WTC11 (cell line): Measurements from ENCODE around the gene OXGR1. TPM values are rescaled to one million over a fixed set of nuclear protein-coding genes. Genes with fewer than 3 reads are reported as not detected.

Experiments
- ATAC-seq: fragments of 200-7000 bp; cut with Tn5 transposase; 2 replicates; pipeline ENCODE4 v1.10.0; 2021; ENCODE audit warnings: mild to moderate bottlenecking, moderate library complexity
- CTCF ChIA-PET: fragments of 300-600 bp; sonication (Branson Sonifier 250); formaldehyde crosslinking; loops from one replicate; lab custom pipeline; 2021; ENCODE audit warnings: antibody characterized with exemption; lab: Charles Lee
- POLR2A ChIA-PET: fragments of 350-600 bp; sonication (Branson Sonifier 250); formaldehyde crosslinking; loops from one replicate; lab custom pipeline; 2021; ENCODE audit warnings: antibody characterized with exemption; lab: Charles Lee
- DNase-seq: peaks from one replicate; pipeline ENCODE4 v3.0.0; 2021; ENCODE audit warnings: low spot score
- H3K27ac Mint-ChIP-seq: 2 replicates; pipeline ENCODE4 v1.8.0; 2021; ENCODE audit warnings: mixed read lengths
- H3K27me3 Mint-ChIP-seq: 2 replicates; pipeline ENCODE4 v1.8.0; 2021; ENCODE audit warnings: low read depth, mild to moderate bottlenecking, moderate library complexity, mixed read lengths
- H3K36me3 Mint-ChIP-seq: 2 replicates; pipeline ENCODE4 v1.8.0; 2021; ENCODE audit warnings: mixed read lengths
- H3K4me1 Mint-ChIP-seq: 2 replicates; pipeline ENCODE4 v1.8.0; 2022; ENCODE audit warnings: mixed read lengths
- H3K4me3 Mint-ChIP-seq: 2 replicates; pipeline ENCODE4 v1.8.0; 2021; ENCODE audit warnings: mild to moderate bottlenecking, moderate library complexity, mixed read lengths
- H3K9me3 Mint-ChIP-seq: 2 replicates; pipeline ENCODE4 v1.8.0; 2021; ENCODE audit warnings: mixed read lengths
- AFF4 ChIP-seq: sonication (generic); formaldehyde crosslinking; IDR thresholded peaks from 2 replicates; pipeline ENCODE4 v1.8.1; 2023; ENCODE audit warnings: mild to moderate bottlenecking, missing genetic modification reagents, borderline replicate concordance
- AR ChIP-seq: fragments of 250-450 bp; sonication (Bioruptor Pico); IDR thresholded peaks from 2 replicates; pipeline ENCODE4 v1.9.0; 2021; ENCODE audit warnings: mild to moderate bottlenecking
- ATF6 ChIP-seq: sonication (generic); formaldehyde crosslinking; IDR thresholded peaks from 2 replicates; pipeline ENCODE4 v1.8.1; 2023; ENCODE audit warnings: mild to moderate bottlenecking, missing genetic modification reagents
- CTCF ChIP-seq: fragments of 200-600 bp; IDR thresholded peaks from 2 replicates; pipeline ENCODE4 v1.8.0; 2022; ENCODE audit warnings: antibody characterized with exemption
- E2F5 ChIP-seq: sonication (generic); formaldehyde crosslinking; IDR thresholded peaks from 2 replicates; pipeline ENCODE4 v1.8.1; 2022; ENCODE audit warnings: mild to moderate bottlenecking, moderate library complexity, missing genetic modification reagents
- FOXP1 ChIP-seq: sonication (generic); formaldehyde crosslinking; IDR thresholded peaks from 2 replicates; pipeline ENCODE4 v1.8.0; 2022; ENCODE audit warnings: missing genetic modification reagents, mild to moderate bottlenecking, moderate library complexity, borderline replicate concordance
- GTF2I ChIP-seq: fragments of 250-450 bp; sonication (Bioruptor Pico); conservative IDR thresholded peaks from 2 replicates; pipeline ENCODE4 v1.4.0; 2021; ENCODE audit warnings: mild to moderate bottlenecking
- JAZF1 ChIP-seq: fragments of 250-450 bp; sonication (Bioruptor Pico); IDR thresholded peaks from 2 replicates; pipeline ENCODE4 v1.9.0; 2021; ENCODE audit warnings: moderate library complexity, mild to moderate bottlenecking, inconsistent platforms
- NFATC4 ChIP-seq: fragments of 250-450 bp; sonication (Bioruptor Pico); IDR thresholded peaks from 2 replicates; pipeline ENCODE4 v1.9.0; 2021; ENCODE audit warnings: mild to moderate bottlenecking
- SP1 ChIP-seq: sonication (generic); formaldehyde crosslinking; conservative IDR thresholded peaks from 2 replicates; pipeline ENCODE4 v1.8.1; 2022; ENCODE audit warnings: missing genetic modification reagents
- ZMAT4 ChIP-seq: fragments of 250-450 bp; sonication (Bioruptor Pico); IDR thresholded peaks from 2 replicates; pipeline ENCODE4 v1.9.0; 2021; ENCODE audit warnings: mild to moderate bottlenecking
- ZNF219 ChIP-seq: sonication (generic); formaldehyde crosslinking; IDR thresholded peaks from 2 replicates; pipeline ENCODE4 v1.8.0; 2023; ENCODE audit warnings: missing genetic modification reagents, mild to moderate bottlenecking, borderline replicate concordance
- ZNF512 ChIP-seq: sonication (generic); formaldehyde crosslinking; IDR thresholded peaks from 2 replicates; pipeline ENCODE4 v1.8.1; 2022; ENCODE audit warnings: missing genetic modification reagents, borderline replicate concordance
- total RNA-seq: library from RNA; stranded (reverse); gene quantifications from 3 replicates; pipeline ENCODE4 v1.2.3, GENCODE V29; 2021

Gene OXGR1
- total RNA-seq, 1 experiment from 2014 or later, result 0.39 TPM

- no peak for TF ChIP-seq ZNF219 (CRISPR knock-in tag)
- Mint-ChIP-seq H3K4me1 (no peaks in the 10 kb centered on the region), H3K27ac (no peak overlapping the region), H3K27me3 (no peaks in the 10 kb centered on the region; the same call in 1 of the 2 replicates), H3K9me3 (peaks cover 11% of the 10 kb centered on the region; the same call in 1 of the 2 replicates), H3K4me3 (no peak overlapping the region), H3K36me3 (no peaks in the 10 kb centered on the region)
- ATAC-seq, result peak; percentile 58
- ChIA-PET POLR2A (no interaction called here), CTCF (no interaction called here)
- no peak for DNase-seq
Observed at GRCh38 chr13:97030705-97031452, 36.6 kb upstream of the OXGR1 start.

DNA sequence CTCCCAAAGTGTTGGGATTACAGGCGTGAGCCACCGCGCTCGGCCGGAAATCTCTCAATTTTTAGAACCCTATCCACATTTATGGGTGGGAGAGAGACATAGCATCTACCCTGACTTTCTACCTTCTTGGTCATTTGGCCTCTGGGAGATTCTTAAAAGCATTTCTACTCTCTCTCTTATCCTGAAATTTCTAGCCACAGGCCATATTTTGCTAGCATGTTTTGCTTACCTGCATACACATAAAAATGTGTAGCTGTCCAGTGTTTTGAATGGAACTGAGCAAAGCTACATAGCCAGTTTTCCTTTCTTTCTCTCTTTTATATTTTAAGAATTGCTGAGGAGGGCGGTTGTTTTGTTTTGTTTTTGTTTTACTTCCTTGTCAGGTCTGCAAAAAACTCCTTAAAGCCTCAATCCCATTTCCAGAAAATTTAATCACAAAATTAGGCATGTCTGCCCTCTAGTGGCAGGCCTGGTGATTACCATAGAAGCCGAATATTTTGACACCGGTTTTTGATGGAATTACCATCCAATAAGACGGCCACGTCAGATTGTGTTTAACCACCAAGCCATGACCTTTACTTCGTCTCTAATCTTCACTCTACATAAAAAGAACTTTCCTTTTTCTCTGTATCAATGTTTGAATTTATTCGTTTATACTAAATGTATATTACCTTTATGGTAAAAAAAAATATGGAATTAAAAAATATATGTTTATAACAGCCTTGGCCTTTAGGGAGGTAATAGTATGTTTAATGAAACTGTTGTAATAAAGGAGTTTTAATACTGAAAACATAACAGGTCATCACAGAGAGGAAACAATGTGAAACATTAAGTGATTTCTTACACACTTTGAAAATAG, 34.4 kb upstream of the OXGR1 start:
- POLR2A ChIA-PET, result interaction anchor here (0.6 kb wide), 1 partner anchor 617 kb away, joined by 3 read pairs; no protein-coding TSS in a partner anchor
- Mint-ChIP-seq H3K36me3 (no peaks in the 10 kb centered on the region), H3K4me1 (no peaks in the 10 kb centered on the region), H3K9me3 (0 out of 2 replicates have a peak, but pooled peaks cover 4% of the 10 kb centered on the region), H3K27ac (no peak overlapping the region), H3K27me3 (no peaks in the 10 kb centered on the region), H3K4me3 (no peak overlapping the region)
- DNase-seq, result peak; percentile 58
- CTCF ChIA-PET, result interaction anchor here (0.7 to 1.0 kb wide), 2 partner anchors 10 to 330 kb away, joined by 3 read pairs; no protein-coding TSS in a partner anchor
- TF ChIP-seq CTCF (peak; percentile 85), ATF6 (CRISPR knock-in tag) (no peak)
- ATAC-seq, result no peak

DNA sequence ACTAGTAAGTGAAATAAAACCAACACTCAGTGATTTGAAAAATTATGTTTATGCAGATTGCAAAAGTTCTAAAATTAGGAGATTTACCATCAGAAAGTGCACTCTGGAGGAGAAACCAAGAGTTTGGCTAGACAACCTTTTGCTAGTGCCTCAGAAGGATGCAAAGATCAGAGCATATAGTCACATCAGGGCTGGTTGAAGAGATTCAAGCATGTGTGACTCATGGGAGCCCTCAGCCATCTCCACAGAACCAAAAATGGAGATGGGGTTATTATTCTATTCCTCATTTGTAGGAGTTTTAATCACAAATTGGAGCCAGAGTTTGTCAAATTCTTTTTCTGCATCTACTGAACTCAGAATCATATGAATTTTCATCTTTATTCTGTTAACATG, 32.9 kb upstream of the OXGR1 start:
- ATAC-seq, result no peak
- H3K27me3 Mint-ChIP-seq, result no peaks in the 10 kb centered on the region
- H3K27ac Mint-ChIP-seq, result no peak overlapping the region
- CTCF ChIA-PET, result no interaction called here
- H3K4me3 Mint-ChIP-seq, result no peak overlapping the region
- DNase-seq, result no peak
- POLR2A ChIA-PET, result no interaction called here
- no peaks in the 10 kb centered on the region for H3K9me3 Mint-ChIP-seq
- H3K36me3 Mint-ChIP-seq, result no peaks in the 10 kb centered on the region
- H3K4me1 Mint-ChIP-seq, result no peaks in the 10 kb centered on the region
- TF ChIP-seq GTF2I (CRISPR knock-in tag) (no peak), NFATC4 (CRISPR knock-in tag) (no peak), SP1 (CRISPR knock-in tag) (no peak), AR (CRISPR knock-in tag) (no peak), ZMAT4 (CRISPR knock-in tag) (no peak), E2F5 (no peak), ZNF512 (CRISPR knock-in tag) (no peak), JAZF1 (no peak), FOXP1 (CRISPR knock-in tag) (no peak), AFF4 (CRISPR knock-in tag) (no peak)
